Prostate gland (tissue), 2 donors: Measurements from ENCODE around the gene RPN2.

Experiments
- POLR2A ChIP-seq: fragments of 450-650 bp; IDR thresholded peaks from one replicate; pipeline ENCODE4 v1.6.1; 2016; ENCODE audit warnings: antibody characterized with exemption, mild to moderate bottlenecking
- TF ChIP-seq, protein P1 (sequence below), 4 experiments: fragments of 200-600 bp in 2 of 4; fragments of 450-650 bp in 2 of 4; sonication (generic) in 2 of 4; IDR thresholded peaks; 1 replicate in 3 of 4; 2 replicates in 1 of 4; pipeline ENCODE4 v1.5.1; 2016 to 2019; ENCODE audit warnings: antibody characterized with exemption in 4 of 4, mild to moderate bottlenecking in 2 of 4, moderate library complexity in 2 of 4

DNA sequence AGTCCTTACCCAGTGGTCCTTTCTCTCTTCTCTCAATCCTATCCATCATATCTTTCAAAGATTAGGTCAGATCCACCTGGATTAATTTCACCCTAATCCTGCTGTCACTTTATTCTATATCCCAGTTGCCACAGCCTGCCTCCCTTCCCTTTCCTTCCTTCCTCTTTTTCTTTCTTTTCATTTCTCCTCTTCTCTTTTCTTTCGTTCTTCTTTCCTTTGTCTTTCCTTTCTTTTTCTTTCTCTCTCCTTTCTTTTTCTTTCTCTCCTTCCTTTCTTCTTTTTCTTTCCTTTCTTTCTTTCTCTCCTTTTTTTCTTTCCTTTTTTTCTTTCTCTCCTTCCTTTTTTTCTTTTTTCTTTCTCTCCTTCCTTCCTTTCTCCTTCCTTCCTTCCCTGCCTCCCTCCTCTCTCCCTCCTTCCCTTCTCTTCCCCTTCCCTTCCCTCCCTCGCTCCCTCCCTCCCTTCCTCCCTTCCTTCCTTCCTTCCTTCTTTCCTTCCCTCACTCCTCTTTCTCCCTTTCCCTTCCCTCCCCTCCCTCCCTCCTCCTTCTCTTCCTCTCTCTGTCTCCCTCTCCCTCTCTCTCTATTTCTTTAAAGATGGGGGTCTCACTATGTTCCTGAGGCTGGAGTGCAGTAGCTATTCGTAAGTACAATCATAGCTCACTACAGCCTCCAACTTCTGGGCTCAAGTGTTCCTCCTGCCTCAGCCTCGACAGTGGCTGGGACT lies 15.1 kb upstream of the RPN2 start:
- TF ChIP-seq, protein P1, sequence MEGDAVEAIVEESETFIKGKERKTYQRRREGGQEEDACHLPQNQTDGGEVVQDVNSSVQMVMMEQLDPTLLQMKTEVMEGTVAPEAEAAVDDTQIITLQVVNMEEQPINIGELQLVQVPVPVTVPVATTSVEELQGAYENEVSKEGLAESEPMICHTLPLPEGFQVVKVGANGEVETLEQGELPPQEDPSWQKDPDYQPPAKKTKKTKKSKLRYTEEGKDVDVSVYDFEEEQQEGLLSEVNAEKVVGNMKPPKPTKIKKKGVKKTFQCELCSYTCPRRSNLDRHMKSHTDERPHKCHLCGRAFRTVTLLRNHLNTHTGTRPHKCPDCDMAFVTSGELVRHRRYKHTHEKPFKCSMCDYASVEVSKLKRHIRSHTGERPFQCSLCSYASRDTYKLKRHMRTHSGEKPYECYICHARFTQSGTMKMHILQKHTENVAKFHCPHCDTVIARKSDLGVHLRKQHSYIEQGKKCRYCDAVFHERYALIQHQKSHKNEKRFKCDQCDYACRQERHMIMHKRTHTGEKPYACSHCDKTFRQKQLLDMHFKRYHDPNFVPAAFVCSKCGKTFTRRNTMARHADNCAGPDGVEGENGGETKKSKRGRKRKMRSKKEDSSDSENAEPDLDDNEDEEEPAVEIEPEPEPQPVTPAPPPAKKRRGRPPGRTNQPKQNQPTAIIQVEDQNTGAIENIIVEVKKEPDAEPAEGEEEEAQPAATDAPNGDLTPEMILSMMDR (IDR thresholded peaks at IDR 0.05): no peak
- TF ChIP-seq POLR2A: no peak
